Activated T-helper 9 cell treated with anti-CD3 and anti-CD28 coated beads, Interleukin-2, amount 50 U/mL, for 16 hours (primary cell): Measurements from ENCODE around the gene POLR2L.

Experiments used
- DNase-seq: peaks from one replicate; pipeline ENCODE4 v3.0.0-alpha.2; 2020; ENCODE audit warnings: low read depth

The POLR2L gene

DNA sequence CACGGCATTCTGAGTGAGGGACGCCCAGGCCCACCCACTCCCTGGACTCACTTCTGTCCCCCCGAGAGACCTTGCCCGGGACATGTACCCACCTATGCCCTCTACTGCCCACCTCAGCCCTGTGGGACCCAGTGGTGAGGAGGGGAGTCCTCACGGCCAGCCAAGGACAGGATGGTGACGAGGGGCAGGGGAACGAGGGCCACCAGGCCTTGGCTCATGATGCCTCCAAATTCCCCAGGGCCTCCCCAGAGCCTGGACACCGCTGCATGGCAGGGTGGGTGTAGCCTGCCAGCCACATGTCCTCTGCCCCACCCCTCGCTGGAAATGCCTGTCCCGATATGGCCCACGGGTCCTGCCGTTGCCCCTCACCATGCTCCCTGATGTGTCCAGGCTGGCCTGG, 26.5 kb upstream of the POLR2L start:
- DNase-seq = no peak

DNA sequence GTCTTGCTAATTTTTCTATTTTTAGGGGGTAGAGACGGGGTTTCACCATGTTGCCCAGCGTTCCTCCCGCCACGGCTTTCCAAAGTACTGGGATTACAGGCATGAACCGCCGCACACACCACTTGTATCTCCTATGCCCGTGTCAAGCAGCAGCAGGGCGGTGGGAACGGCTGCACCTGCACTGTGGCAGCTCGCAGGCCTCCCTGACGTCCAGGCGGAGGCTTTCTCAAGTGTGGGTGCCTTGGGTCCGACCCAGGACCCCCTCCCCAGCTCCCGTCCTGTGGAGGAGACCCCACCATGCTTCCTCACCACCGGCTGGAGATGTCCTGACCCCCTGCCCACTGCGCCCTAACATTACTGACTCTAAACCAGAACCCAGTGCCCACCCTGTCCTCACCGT, 26.1 kb upstream of the POLR2L start:
- DNase-seq = no peak

DNA sequence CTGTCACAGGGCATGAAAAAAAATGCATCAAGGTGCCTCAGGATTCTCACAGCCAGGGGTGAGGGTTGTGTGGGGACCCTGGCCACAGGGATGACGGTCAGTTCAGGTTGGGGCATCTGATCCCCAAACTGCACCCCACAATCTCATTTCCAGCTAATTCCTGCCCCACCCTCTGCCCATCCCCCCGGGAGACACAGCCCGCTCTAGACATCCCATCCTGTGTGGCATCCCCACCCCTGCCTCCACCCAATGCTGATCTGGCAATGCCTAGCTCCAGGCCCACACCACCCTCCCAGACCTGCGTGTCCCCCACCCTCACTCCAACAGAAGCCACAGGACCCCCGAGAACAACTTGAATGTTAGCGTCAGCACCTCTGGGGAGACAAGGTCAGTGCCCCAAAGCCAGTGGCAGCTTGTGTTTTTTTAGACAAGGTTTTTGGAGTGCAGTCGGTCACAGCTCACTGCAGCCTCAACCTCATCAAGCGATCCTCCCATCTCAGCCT, 25.6 kb upstream of the POLR2L start:
- DNase-seq = no peak

DNA sequence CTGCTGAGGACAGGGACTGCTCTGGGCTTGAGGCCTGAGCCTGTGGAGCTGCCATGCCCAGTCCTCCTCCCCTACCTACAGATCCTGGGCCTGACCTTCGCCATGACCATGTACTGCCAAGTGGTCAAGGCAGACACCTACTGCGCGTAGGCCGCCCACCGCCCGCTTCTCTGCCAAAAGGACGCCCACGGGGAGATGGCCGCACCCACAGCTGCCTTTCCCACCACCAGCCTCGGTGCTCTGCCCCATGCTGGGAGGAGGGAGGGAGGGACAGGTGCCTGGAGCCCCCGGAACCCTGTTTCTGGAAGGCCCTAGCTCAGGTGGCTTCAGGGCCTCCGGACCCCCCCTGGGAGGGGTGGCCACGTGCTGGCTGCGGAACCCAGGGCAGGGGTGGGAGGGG, 24.2 kb upstream of the POLR2L start:
- DNase-seq = no peak

DNA sequence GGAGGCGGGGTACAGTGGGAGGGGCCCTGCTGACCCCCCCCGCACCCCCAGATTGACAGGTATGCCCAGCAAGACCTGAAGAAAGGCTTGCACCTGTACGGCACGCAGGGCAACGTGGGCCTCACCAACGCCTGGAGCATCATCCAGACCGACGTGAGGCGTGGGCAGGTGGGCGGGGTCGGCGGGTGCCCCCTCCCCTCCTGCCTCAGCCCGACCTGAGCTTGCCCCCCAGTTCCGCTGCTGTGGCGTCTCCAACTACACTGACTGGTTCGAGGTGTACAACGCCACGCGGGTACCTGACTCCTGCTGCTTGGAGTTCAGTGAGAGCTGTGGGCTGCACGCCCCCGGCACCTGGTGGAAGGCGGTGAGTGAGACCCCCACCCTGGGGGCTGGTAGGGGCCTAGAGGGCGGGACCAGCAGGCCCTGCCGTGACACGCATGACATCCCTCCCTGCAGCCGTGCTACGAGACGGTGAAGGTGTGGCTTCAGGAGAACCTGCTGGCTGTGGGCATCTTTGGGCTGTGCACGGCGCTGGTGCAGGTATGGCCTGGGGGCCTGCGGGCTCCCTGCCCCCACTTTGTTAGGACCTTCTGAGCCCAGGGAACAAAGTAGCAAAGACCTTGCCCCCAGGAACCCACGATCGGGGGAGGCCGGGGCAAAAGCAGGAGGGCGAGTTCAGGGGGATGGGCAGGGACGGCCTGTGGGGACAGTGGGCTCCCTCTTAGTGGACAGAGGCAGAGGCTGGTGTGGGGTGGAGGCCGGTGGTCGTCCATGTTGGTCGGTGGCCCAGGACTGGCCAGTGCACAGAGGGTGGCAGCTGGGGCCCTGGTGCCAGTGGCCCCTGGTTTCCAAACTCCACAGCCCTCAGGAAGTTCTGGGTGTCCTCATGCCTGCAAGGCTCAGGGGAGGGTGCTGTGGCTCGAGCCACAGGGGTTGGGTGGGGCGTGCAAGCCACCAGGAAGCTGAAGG, 23.4 kb upstream of the POLR2L start:
- no peak for DNase-seq

DNA sequence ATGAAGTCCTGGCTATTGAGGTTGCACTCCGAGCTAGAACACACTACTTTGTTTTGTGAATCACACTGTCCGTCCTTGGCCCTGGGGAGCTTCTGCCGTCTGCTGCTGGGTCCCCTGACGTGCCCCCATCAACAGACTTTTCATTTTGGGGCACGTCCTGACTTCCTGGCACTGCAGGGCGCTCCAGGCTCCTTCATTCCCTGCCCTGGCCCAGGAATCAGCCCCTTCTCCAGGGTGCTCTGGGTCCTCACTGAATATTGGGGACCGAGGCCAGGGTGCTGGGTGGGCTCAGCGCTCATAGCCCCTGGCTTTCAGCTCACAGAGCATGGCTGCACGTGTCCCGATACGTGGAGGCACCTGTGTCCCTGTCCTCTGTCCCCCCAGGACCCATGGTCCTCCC, 22.6 kb upstream of the POLR2L start:
- no peak for DNase-seq

DNA sequence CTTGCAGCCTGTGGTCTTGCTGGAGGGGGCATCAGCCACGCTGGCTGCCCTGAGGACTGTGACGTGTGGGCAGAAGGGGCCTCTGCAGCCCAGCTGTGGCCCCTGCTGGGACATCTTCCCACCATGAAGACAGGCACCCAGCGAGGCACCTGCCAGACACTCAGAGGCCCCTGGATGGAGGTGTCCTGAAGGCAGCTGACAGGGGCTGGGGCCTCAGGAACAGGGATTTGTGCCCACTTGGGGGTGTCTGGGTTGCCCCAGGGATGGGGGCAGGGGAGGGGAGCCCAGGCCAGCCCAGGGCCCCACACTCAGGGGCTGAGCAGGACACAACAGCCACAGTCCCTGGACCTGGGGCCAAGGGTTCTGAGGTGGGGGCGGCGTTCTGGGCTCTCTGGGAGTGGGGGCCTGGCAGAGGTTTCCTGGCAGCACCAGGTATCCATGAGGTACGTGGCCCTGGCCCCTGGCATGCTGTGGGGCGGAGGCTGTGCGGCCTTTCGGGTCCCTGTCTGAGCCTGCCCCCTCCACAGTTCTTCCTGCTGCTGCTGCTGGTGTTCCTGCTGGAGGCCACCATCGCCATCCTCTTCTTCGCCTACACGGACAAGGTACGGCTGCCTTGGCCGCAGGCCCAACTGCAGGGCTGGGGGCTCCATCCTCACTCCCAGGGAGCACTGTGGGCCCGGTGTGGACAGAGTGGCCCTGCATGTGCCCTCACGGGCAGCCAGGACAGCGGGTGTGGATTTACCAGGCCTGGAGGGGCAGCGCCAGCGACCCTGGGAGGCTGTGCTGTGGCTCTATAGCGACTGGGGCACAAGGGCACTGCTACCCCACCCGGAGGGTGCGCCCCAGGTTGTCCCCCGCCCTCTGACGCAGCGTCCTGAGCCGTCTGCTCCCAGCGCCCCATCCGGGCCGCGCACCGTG, 21.8 kb upstream of the POLR2L start:
- no peak for DNase-seq

DNA sequence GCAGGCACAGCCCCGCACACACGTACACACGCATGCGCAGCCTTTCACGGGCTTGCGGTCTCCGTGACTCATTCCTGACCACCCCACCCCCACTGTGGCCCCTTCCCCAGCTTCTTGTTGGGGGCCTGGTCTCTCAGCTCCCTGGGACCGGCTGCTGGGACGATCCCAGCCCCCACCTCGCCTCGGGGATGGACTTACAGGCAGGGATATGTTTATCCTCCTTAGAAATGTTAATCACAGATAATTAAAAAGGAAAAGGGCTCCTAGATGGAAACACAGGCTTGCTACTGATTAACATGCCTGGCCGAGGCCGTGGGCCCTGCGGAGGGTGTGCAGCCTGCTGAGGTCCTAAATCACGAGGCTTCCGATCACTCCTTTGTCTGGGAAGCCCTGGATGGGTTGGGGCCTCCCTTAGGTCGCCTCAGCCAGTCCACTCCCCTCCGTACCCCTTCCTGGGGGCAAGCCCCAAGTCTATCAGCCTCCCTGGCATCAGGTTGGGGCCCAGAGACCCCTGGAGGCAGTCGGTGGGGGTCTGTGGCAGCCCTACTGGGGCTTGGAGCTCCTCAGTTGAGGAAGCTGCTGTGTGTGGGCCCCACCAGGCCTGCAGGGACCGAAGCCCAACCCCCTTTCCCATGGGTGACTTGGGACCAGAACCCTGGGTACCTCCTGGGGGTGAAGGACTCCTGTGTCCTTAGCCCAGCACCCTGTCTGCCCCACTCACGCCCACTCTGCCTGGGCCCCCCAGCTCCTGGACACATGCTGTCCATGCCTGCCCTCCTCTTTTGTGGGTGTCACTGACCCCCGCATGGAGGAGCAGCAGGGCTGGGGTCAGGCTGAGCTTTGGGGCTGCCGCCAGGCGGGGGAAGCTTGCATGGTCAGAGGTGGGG, 20.9 kb upstream of the POLR2L start:
- no peak for DNase-seq

DNA sequence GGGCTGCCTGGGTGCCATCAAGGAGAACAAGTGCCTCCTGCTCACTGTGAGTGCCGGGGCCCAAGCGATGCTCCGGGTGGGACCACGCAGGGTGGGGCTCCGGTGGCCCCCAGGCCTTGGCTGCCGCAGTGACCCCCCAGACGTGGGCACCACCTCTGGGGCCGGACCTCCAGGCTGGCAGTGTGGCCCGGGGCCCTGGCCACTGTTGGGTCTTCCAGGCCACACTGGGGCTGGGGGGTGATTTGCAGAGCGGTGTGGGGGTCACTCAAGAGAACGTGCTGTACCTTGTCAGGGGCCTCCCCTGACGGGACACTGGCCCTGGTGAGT, 20.3 kb upstream of the POLR2L start:
- DNase-seq = no peak

DNA sequence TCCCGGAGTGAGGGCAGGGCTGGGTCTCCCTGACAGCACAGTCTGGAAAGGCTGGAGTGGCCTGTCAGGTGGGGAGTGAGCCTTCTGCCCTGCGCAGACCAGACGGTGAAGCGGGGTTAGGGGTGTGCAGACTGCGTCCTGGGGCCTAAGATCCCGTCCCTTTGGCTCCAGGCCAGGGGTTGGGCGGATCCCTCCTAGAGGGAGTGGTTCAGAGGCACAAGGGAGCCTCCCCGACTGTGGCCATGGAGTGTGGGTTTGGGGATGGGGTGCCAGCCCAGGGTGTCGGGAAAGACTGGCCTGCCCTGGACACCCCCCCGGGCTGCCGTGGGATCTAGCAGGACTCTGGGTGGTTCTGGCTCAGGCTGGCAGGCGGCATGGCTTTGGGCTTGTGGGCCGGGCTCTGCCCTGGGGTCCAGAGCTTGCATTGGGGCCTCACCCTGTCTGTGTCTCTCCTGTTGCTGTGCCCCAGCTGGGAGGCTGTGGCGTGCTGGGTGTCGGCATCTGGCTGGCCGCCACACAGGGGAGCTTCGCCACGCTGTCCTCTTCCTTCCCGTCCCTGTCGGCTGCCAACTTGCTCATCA, 19.8 kb upstream of the POLR2L start:
- DNase-seq = no peak

DNA sequence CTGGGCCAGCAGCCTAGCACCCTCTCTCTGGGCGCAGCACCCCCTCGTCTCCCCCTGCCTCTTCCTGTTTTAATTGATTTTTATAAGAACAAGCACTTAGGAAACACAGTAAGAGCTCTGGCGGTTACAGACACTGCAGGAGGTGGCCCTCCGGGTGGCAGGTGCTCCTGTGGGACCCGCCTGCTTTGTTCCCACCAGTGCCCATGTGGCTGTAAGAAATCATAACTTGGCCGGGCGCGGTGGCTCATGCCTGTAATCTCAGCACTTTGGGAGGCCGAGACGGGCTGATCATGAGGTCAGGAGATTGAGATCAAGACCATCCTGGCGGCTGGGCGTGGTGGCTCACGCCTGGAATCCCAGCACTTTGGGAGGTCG, 18.8 kb upstream of the POLR2L start:
- DNase-seq = no peak

DNA sequence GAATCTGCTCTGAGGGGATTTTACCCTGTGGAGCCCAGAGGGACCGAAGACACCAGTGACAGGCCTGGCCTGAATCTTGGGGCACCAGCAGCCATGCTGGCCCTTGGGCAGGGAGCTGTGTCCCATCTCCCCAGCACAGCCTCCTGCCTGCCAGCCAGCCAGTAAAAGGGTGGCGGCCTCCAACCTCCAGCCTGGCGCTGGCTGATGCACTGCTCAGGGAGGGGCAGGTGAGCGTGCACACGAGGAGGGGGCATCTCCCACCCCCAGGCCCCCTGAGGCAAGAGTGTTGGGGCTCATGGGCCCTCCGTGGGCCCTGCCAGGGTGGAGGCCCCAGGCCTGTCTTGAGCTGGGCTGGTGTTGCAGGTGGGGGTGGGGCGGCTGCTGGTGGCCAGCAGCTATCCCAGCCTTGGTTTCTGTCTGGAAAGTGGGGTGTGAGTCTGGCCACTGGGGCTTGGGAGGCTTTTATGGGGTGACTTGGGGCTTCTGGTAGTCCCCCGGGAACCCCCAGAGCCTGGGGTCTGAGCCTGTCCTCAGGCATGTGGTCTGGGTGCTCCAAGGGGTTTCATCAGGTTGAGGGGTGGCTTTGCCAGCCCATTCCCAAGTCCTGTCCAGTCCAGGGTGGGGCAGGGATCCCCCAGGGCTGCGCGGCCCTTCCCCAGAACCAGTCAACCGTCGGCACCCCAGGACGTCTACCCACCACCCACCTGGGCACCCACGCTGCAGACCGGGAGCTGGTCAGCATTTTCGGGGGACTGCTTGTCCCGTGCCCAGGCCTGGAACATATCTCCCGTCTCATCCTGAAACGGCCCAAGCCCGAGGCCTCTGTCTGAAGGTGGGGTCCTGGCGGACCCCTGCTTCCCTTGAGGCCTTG, 18.1 kb upstream of the POLR2L start:
- no peak for DNase-seq

DNA sequence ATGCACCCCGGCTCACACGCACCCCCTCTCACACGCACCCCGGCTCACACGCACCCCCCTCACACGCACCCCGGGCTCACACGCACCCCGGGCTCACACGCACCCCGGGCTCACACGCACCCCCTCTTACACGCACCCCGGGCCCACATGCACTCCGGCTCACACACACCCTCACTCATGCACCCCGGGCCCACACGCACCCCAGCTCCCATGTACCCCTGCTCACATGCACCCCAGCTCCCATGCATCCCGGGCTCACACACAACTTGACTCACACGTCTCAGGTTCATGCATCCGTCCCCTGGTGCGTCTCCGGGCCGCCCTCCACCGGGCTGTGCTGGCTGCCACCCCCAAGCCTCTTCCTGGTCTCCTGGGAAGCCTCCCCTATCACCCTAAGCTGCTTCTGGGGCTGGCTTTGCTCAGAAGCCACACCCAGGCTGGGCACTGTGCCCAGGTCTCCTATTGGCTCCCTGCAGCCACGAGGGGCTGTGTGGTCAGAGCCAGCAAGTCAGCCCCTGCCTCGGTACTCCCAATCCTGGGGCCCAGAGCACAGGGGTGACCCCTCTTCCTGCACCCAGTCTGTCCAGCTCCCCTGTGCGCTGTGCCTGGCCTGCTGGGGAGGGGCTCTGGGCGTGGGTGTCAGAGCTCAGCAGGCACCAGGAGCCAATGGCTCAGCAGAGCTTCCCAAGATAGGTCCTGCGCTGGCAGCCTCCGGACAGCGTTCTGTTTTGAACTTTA, 17.2 kb upstream of the POLR2L start:
- DNase-seq = no peak

DNA sequence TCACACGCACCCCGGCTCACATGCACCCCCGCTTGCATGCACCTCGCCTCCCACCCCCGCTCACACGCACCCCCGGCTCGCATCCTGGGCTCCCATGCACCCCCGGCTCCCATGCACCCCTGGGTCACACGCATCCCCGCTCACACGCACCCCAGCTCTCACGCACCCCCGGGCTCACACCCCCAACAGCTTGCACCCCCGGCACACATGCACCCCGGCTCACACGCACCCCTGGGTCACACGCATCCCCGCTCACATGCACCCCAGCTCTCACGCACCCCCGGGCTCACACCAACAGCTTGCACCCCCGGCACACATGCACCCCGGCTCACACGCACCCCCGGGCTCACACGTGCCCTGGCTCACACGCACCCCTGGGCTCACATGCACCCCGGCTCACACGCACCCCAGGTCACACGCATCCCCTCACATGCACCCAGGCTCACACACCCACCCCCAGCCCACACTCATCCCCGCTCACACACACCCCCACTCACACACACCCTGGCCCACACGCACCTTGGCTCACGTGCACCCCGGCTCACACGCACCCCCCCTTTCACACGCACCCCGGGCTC, 16.5 kb upstream of the POLR2L start:
- no peak for DNase-seq

DNA sequence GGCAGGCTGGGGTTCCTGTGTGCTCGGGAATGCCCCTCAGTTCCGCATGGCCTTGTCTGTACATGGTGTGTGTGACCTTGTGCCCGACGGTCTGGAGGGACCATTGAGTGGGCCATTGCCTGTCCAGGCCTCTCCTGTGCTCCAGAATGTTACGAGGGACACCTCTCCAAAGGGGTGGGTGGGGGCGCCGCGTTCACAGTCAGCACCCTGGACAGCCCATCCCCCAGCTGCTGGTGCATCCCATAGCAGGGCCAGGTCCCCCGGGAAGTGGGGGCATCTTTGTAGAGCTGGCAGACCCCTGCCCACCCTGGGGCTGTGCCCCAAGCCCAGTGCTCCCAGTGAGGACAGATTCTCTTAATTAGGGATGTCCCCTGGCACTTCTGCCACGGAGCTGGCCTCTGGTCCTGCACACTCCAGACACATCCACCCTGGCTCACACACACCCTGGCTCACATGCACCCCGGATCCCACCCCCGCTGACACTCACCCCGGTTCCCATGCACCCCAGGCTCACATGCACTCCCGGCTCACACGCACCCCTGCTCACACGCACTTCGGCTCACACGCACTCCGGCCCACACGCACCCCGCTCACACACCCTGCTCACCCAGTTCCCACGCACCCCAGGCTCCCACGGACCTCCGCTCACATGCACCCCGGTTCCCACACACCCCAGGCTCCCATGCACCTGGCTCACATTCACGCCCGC, 15.9 kb upstream of the POLR2L start:
- DNase-seq = no peak

DNA sequence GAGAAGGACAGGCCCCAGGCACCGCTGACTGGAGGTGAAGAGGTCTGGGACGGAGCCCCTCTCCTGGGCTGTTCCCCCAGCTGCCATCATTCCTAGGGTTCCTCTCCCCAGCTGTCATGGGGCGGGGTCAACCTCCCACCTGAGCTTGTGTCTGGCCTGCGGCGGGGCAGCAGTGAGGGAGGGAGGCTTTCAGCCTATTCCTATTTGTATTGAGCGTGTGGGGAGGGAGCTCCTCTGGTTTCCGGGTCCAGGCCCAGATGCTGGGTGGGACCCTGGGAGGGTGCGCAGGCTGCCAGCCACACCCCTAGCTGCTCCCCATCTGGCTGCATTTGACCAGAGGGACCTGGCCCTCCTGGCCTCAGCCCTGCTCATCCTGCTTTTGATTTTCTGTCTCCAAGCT, 14.1 kb upstream of the POLR2L start:
- DNase-seq = no peak

DNA sequence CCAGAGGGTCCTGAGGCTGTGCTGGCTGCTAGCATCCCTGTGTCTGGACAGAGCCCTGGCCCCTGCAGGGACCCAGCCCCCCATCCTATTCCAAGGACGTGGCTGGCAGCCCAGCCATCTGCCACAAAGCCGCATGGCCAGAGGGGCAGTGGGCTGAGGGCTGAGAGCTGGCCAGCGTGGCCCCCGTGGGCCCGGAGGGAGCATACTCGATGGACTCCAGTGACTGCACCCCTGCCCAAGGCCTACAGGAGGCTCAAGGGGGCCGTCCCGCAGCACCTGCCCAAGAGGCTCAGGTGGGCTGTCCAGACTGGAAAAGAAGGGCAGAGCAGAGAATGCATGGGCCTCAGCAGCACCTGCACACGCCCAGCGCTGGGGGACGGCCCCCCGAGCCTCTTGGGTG, 13.5 kb upstream of the POLR2L start:
- no peak for DNase-seq

DNA sequence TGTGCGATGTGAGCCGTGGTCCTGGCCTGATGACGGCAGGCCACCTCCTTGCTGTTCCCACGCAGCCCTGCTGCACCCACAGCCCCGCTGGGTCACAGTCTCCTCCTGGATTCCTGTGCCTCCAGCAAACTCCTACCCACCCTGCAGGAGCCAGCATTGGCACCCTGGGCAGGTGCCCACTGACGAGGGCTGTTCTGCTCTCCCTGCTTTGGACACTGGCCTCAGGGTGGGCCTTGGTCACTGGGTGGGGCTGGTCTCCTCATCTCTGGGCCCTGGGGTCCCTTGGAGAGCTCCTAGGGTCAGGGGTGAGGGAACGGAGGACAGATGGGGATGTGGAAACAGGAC, 13.0 kb upstream of the POLR2L start:
- no peak for DNase-seq
